ENCODE measurements around the gene SNX20.

Gene SNX20

GRCh38 chr16:50655558-50656055 lies 25.5 kb downstream of the SNX20 start:
- H3K23ac ChIP-seq (ENCODE audit: low read length), result no peak overlapping the region
- H3K4me2 ChIP-seq (ENCODE audit: low read length), result no peak overlapping the region
- no peak overlapping the region for H3K9ac ChIP-seq (ENCODE audit: low read length)
- no peak overlapping the region for H2BK120ac ChIP-seq (ENCODE audit: low read depth, low read length)
- no peak overlapping the region for H3K18ac ChIP-seq (ENCODE audit: low read length)
- H2BK5ac ChIP-seq (ENCODE audit: low read length), result peak overlapping the region; percentile 79
- H3K56ac ChIP-seq (ENCODE audit: low read length), result peak overlapping the region; percentile 68
- H3K4ac ChIP-seq (ENCODE audit: low read depth, low read length), result no peak overlapping the region
- H2BK15ac ChIP-seq (replicated peaks; ENCODE audit: low read depth), result no peak overlapping the region
- H3K4me1 ChIP-seq (ENCODE audit: control insufficient read depth, low read depth, low read length), result peaks cover 9% of the 10 kb centered on the region
- H3K79me1 ChIP-seq (ENCODE audit: low read length), result no peaks in the 10 kb centered on the region
- no peak overlapping the region for H3K27ac ChIP-seq (ENCODE audit: low read depth, low read length)
- H4K5ac ChIP-seq (ENCODE audit: low read length), result no peak overlapping the region
- H3K79me2 ChIP-seq (ENCODE audit: control insufficient read depth, insufficient read depth, low read length), result no peaks in the 10 kb centered on the region
- WGBS (ENCODE audit: extremely low coverage, insufficient coverage, low lambda C conversion rate), result no CpG with 5 or more reads among the region's 3 CpGs
- H3K4me3 ChIP-seq (ENCODE audit: low read length), result no peak overlapping the region
- no peak overlapping the region for H4K8ac ChIP-seq (ENCODE audit: low read depth, low read length)
- H3K27me3 ChIP-seq (ENCODE audit: insufficient read depth, low read length, poor library complexity), result no peaks in the 10 kb centered on the region
- H2AK5ac ChIP-seq (ENCODE audit: low read length), result peak overlapping the region; percentile 85
- DNase-seq, result no peak
- H3K36me3 ChIP-seq (ENCODE audit: control insufficient read depth, insufficient read depth, low read length), result no peaks in the 10 kb centered on the region

GRCh38 chr16:50653633-50654519 lies 27.2 kb downstream of the SNX20 start:
- DNase-seq, result no peak
- Histone ChIP-seq H3K36me3 (ENCODE audit: control insufficient read depth, insufficient read depth, low read length) (no peaks in the 10 kb centered on the region), H3K79me2 (ENCODE audit: control insufficient read depth, insufficient read depth, low read length) (no peaks in the 10 kb centered on the region), H3K18ac (ENCODE audit: low read length) (no peak overlapping the region), H2BK120ac (ENCODE audit: low read depth, low read length) (no peak overlapping the region), H4K5ac (ENCODE audit: low read length) (peak overlapping the region; percentile 30), H3K23ac (ENCODE audit: low read length) (no peak overlapping the region), H3K27ac (ENCODE audit: low read depth, low read length) (no peak overlapping the region), H3K79me1 (ENCODE audit: low read length) (no peaks in the 10 kb centered on the region), H3K4me3 (ENCODE audit: low read length) (no peak overlapping the region), H2BK5ac (ENCODE audit: low read length) (peak overlapping the region; percentile 92), H3K9ac (ENCODE audit: low read length) (peak overlapping the region; percentile 16), H3K4me1 (ENCODE audit: control insufficient read depth, low read depth, low read length) (peaks cover 5% of the 10 kb centered on the region), H4K8ac (ENCODE audit: low read depth, low read length) (no peak overlapping the region), H3K4ac (ENCODE audit: low read depth, low read length) (no peak overlapping the region), H2AK5ac (ENCODE audit: low read length) (peak overlapping the region; percentile 98), H2BK15ac (replicated peaks; ENCODE audit: low read depth) (no peak overlapping the region), H3K4me2 (ENCODE audit: low read length) (no peak overlapping the region), H3K56ac (ENCODE audit: low read length) (peak overlapping the region; percentile 65), H3K27me3 (ENCODE audit: insufficient read depth, low read length, poor library complexity) (no peaks in the 10 kb centered on the region)
- WGBS (ENCODE audit: extremely low coverage, insufficient coverage, low lambda C conversion rate), result no CpG with 5 or more reads among the region's 11 CpGs

GRCh38 chr16:50652836-50653425 lies 28.2 kb downstream of the SNX20 start:
- Histone ChIP-seq H3K4me2 (ENCODE audit: low read length) (no peak overlapping the region), H3K4ac (ENCODE audit: low read depth, low read length) (no peak overlapping the region), H3K79me2 (ENCODE audit: control insufficient read depth, insufficient read depth, low read length) (no peaks in the 10 kb centered on the region), H3K18ac (ENCODE audit: low read length) (no peak overlapping the region), H3K36me3 (ENCODE audit: control insufficient read depth, insufficient read depth, low read length) (no peaks in the 10 kb centered on the region), H3K27me3 (ENCODE audit: insufficient read depth, low read length, poor library complexity) (no peaks in the 10 kb centered on the region), H2BK15ac (replicated peaks; ENCODE audit: low read depth) (no peak overlapping the region), H3K4me1 (ENCODE audit: control insufficient read depth, low read depth, low read length) (peaks cover 5% of the 10 kb centered on the region), H2BK5ac (ENCODE audit: low read length) (peak overlapping the region; percentile 92), H2BK120ac (ENCODE audit: low read depth, low read length) (no peak overlapping the region), H4K8ac (ENCODE audit: low read depth, low read length) (no peak overlapping the region), H3K4me3 (ENCODE audit: low read length) (no peak overlapping the region), H3K9ac (ENCODE audit: low read length) (peak overlapping the region; percentile 16), H3K27ac (ENCODE audit: low read depth, low read length) (no peak overlapping the region), H3K56ac (ENCODE audit: low read length) (peak overlapping the region; percentile 65), H4K5ac (ENCODE audit: low read length) (no peak overlapping the region), H3K23ac (ENCODE audit: low read length) (no peak overlapping the region), H3K79me1 (ENCODE audit: low read length) (no peaks in the 10 kb centered on the region), H2AK5ac (ENCODE audit: low read length) (peak overlapping the region; percentile 98)
- DNase-seq, result peak; percentile 86
- no CpG with 5 or more reads among the region's 14 CpGs for WGBS (ENCODE audit: extremely low coverage, insufficient coverage, low lambda C conversion rate)

- Histone ChIP-seq H2BK5ac (ENCODE audit: low read length) (peak overlapping the region; percentile 42), H3K4me2 (ENCODE audit: low read length) (no peak overlapping the region)
These were observed 29.2 kb downstream of the SNX20 start for GRCh38 chr16:50651835-50652438.

GRCh38 chr16:50646345-50646744 lies 34.8 kb downstream of the SNX20 start:
- Histone ChIP-seq H3K4me2 (ENCODE audit: low read length) (no peak overlapping the region), H2BK5ac (ENCODE audit: low read length) (no peak overlapping the region), H3K18ac (ENCODE audit: low read length) (no peak overlapping the region), H3K27me3 (ENCODE audit: insufficient read depth, low read length, poor library complexity) (no peaks in the 10 kb centered on the region), H4K8ac (ENCODE audit: low read depth, low read length) (no peak overlapping the region), H3K4me3 (ENCODE audit: low read length) (no peak overlapping the region), H3K9ac (ENCODE audit: low read length) (no peak overlapping the region), H3K27ac (ENCODE audit: low read depth, low read length) (no peak overlapping the region), H3K23ac (ENCODE audit: low read length) (no peak overlapping the region), H3K56ac (ENCODE audit: low read length) (no peak overlapping the region), H2BK15ac (replicated peaks; ENCODE audit: low read depth) (no peak overlapping the region), H3K79me1 (ENCODE audit: low read length) (no peaks in the 10 kb centered on the region), H4K5ac (ENCODE audit: low read length) (no peak overlapping the region), H2BK120ac (ENCODE audit: low read depth, low read length) (no peak overlapping the region), H3K36me3 (ENCODE audit: control insufficient read depth, insufficient read depth, low read length) (no peaks in the 10 kb centered on the region), H3K79me2 (ENCODE audit: control insufficient read depth, insufficient read depth, low read length) (no peaks in the 10 kb centered on the region), H3K4ac (ENCODE audit: low read depth, low read length) (no peak overlapping the region), H3K4me1 (ENCODE audit: control insufficient read depth, low read depth, low read length) (peaks cover 3% of the 10 kb centered on the region), H2AK5ac (ENCODE audit: low read length) (no peak overlapping the region)
- no CpG with 5 or more reads among the region's 8 CpGs for WGBS (ENCODE audit: extremely low coverage, insufficient coverage, low lambda C conversion rate)
- no peak for DNase-seq

More at GRCh38 chr16:50651835-50652438, 29.2 kb downstream of the SNX20 start:
- H4K5ac ChIP-seq (ENCODE audit: low read length), result no peak overlapping the region
- peak overlapping the region; percentile 85 for H2AK5ac ChIP-seq (ENCODE audit: low read length)
- no peak overlapping the region for H3K4me3 ChIP-seq (ENCODE audit: low read length)
- H3K23ac ChIP-seq (ENCODE audit: low read length), result no peak overlapping the region
- no peaks in the 10 kb centered on the region for H3K79me1 ChIP-seq (ENCODE audit: low read length)
- WGBS (ENCODE audit: extremely low coverage, insufficient coverage, low lambda C conversion rate), result no CpG with 5 or more reads among the region's 3 CpGs
- H3K27me3 ChIP-seq (ENCODE audit: insufficient read depth, low read length, poor library complexity), result no peaks in the 10 kb centered on the region
- no peak overlapping the region for H3K27ac ChIP-seq (ENCODE audit: low read depth, low read length)
- DNase-seq, result no peak
- H2BK15ac ChIP-seq (replicated peaks; ENCODE audit: low read depth), result no peak overlapping the region
- no peak overlapping the region for H3K56ac ChIP-seq (ENCODE audit: low read length)
- H3K36me3 ChIP-seq (ENCODE audit: control insufficient read depth, insufficient read depth, low read length), result no peaks in the 10 kb centered on the region
- H3K9ac ChIP-seq (ENCODE audit: low read length), result no peak overlapping the region
- peaks cover 4% of the 10 kb centered on the region for H3K4me1 ChIP-seq (ENCODE audit: control insufficient read depth, low read depth, low read length)
- H4K8ac ChIP-seq (ENCODE audit: low read depth, low read length), result no peak overlapping the region
- no peak overlapping the region for H2BK120ac ChIP-seq (ENCODE audit: low read depth, low read length)
- H3K4ac ChIP-seq (ENCODE audit: low read depth, low read length), result no peak overlapping the region
- H3K18ac ChIP-seq (ENCODE audit: low read length), result no peak overlapping the region
- no peaks in the 10 kb centered on the region for H3K79me2 ChIP-seq (ENCODE audit: control insufficient read depth, insufficient read depth, low read length)

All from mesendoderm (in vitro differentiated cells).